GM21529 (cell line): ENCODE results near the gene FANK1.

ENCODE experiments used
- ATAC-seq: cut with Tn5 transposase; IDR thresholded peaks from one replicate; pipeline ENCODE4 v1.9.1; 2021; ENCODE audit not compliant: unreplicated experiment

Gene FANK1, protein sequence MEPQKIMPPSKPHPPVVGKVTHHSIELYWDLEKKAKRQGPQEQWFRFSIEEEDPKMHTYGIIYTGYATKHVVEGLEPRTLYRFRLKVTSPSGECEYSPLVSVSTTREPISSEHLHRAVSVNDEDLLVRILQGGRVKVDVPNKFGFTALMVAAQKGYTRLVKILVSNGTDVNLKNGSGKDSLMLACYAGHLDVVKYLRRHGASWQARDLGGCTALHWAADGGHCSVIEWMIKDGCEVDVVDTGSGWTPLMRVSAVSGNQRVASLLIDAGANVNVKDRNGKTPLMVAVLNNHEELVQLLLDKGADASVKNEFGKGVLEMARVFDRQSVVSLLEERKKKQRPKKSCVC

DNA sequence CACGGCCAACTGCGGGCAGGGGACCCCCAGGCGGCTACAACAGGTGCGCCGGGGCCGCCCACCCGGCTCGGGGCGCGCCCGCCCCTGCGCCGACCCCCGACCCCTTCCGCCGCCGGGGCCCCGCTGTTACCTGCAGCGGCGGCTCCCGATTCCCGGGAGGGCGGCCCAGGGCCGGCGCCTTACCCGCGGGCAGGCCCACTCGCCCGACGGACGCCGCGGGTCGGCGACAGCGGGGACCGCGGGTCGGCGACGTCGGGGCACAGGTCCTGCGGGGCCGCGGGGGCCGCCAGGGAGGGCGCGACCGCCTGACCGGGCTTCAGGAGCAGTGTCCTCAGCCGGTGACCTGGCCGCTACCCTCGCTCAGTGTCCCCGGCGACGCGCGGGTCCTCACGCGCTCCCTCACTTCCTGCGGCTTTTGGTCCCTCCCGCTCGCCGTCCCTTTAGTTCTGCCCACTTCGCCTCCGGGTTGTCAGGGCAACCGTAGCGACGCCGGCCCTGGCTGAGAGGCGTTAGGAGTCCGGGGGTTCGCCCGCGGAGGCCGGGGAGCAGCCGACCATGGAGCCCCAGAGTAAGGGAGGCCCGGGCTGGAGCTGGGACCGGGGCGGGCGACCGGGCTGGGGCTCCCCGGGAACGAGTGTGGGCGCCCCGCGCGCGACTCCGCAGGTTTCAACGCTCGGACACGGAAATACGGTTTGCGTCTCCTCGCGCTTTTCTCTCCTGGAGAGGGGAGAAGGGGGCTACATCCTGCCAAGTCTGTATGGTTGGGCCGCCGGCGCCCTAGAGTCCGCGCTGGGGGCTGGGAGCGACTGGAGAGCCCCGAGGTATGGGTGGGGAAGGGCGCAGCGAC, at the start of gene FANK1:
Gene FANK1 (plus strand): TSS at position 477 of the 847 bp plus-strand sequence. CDS start 79 bp downstream, at position 556.
- ATAC-seq, result peak; percentile 86

DNA sequence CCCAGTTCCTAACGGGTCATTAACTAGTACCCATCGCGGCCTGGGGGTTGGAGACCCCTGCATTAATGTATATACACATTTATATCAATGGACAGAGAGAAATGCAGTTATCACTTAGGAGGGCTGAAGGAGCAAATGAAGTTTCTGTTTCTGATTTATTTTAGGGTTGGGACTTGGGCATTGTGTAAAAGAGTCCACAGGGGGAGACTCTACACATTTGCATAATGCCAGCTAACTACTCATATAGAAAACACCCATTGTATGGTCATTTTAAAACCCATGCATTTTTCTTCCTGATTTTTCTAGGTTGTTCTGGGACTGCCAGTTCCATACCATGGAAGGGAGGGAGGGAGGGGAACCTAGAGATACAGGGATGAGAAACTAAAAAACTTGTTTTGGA, 49.5 kb upstream of the FANK1 start:
- ATAC-seq, result peak; percentile 62

GRCh38 chr10:125848371-125848770, 48.0 kb upstream of the FANK1 start:
- no peak for ATAC-seq

DNA sequence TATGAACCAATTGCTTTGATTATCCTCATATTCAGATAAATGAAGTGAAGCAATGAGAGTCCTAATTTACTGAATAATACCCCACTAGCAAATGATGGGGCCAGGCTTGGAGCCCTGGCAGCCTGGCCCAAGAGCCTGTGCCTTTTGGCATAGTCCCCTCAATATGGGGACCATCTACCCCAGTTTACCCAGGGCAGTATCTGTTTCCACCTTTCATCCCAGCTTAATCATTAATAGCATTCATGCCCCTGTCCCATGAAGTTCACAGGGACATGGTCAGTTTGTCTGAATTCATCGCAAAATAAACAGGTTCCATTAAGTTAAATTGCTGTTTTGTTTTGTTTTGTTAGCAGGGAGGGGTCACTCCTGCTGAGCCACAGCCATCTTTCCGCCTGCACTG, 47.5 kb upstream of the FANK1 start:
- no peak for ATAC-seq

DNA sequence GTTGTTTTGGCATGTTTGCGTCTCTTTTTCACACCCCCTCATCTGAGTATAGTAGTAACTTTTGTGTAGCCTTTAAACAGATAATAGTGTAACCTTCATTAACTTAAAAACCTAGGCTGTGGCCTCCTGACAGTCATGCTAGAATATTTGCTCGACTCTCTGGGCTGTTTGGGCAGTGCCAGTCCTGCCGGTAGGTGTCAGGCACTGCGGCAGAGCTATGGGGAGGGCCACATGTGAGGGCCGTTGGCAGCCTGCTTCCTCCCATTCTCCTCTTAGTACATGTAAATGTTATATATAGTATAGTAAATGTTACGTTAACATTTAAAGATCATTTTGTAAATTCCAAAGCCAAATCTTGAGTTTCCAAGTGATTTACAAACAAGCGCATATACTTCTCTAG, 46.9 kb upstream of the FANK1 start:
- ATAC-seq, result no peak

GRCh38 chr10:125850766-125851731, 45.3 kb upstream of the FANK1 start:
- no peak for ATAC-seq

DNA sequence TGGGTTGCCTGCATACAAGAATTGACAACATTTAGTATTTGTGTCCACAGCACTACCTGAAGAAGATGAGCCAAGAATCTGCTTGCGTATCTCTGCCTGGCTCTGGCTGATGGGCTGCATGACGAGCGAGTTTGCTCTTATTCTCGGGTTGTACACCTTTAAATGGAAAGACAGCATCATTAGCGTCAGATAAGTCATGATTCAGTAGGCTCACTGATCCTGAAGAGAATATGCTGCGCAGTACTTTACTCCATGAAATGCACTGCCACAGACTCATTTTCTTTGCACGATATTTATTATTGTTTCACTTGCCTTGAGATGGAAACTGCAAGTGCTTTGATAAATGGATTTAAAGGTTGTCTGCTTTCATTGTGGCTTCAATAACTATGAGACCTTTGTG, 43.9 kb upstream of the FANK1 start:
- ATAC-seq, result no peak

- no peak for ATAC-seq
These were observed 39.1 kb upstream of the FANK1 start for GRCh38 chr10:125857185-125857760.

- ATAC-seq, result no peak
These were observed 37.1 kb upstream of the FANK1 start for GRCh38 chr10:125859128-125859817.

DNA sequence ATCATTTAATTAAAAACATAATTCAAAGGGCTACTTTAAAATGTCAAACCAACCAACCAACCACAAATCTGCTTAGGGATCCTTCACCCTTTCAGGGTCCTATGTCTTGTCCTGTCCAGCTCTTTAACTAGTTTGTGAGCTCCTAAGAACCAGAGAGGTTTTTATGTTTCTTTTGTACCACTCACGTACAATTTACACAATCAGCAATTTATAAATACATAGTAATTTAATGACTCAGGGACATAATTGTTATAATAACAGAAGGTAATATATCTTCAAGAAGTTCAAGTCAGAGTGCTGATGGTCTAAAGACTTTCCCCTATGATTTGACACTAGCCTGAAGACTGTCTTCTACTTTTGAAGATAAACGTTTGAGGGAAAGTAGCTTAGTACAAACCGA, 31.2 kb upstream of the FANK1 start:
- ATAC-seq, result no peak

- no peak for ATAC-seq
These were observed 29.8 kb upstream of the FANK1 start for GRCh38 chr10:125866421-125867029.

- peak; percentile 78 for ATAC-seq
These were observed 27.9 kb upstream of the FANK1 start for GRCh38 chr10:125868372-125868975.

GRCh38 chr10:125871338-125871737, 25.0 kb upstream of the FANK1 start:
- no peak for ATAC-seq

DNA sequence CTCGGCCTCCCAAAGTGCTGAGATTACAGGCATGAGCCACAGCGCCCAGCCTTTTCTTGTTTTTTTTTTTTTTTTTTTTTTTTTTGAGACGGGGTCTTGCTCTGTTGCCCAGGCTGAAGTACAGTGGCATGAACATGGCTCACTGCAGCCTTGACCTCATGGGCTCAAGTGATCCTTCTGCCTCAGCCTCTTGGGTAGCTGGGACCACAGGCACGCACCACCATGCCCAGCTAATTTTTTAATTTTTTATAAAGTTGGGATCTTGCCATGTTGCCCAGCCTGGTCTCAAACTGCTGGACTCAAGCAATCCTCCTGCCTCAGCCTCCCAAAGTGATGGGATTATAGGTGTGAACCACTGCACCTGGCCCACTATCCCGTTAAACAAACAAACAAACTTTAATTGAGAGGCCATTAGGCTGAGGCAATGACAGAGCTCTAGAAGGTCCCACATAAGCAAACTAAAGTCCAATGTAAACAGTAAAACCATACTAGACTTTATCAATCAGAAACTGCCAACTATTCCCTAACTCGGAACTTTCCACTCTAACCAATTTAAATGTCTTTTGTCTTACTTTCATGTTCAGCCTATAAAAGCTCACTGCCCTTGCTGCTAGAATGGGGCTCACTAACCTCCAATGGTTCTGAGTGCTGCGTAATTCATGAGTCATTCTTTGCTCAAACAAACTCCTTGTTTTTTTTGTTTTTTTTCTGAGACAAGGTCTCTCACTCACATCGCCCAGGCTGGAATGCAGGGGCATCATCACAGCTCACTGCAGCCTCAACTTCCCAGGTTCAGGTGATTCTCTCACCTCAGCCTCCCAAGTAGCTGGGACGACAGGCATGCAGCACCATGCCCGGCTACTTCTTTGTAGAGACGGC, 17.2 kb upstream of the FANK1 start:
- no peak for ATAC-seq

- no peak for ATAC-seq
These were observed 15.6 kb upstream of the FANK1 start for GRCh38 chr10:125880719-125881118.

DNA sequence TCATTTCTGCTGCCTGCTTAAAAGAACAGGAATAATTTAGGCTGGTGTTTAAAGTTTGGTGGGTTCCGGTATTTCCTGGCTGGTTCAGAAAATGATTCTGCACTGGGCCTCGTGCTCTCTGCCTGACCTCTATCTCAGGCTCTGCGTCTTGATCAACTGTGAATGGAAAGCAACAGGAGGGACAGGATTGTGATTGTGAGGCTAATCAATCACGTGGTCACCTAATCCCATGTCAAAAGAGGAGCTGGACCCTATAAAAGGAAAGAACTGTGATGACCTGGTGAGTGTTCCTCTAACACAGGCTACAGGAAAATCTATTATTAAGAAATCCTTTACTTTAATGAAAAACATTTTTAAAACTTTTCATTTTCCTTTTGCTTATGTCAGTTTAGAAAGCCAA, 15.2 kb upstream of the FANK1 start, which contains the start of gene DHX32:
Gene DHX32 (minus strand): TSS at position 101 of the 400 bp plus-strand sequence. CDS start 468 bp downstream, outside the sequence.
- ATAC-seq, result no peak

DNA sequence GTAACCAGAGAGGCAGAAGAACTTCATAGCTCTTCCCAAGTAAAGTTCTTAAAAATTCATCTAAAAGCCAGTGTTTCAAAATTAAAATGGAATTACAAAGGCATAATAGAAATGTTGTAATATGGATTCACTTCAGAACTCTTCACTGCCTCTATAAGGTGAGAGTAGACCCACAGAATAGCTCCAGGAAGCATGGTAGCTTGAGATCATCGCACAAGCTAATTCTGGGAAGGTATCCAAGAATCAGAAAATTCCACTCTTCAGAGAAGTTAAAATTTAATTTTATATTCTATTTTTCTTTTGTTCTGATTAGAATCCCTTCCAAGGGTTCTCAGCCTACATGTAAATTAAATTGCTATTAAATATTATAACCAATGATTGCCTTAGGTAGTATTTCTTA, 13.8 kb upstream of the FANK1 start:
- ATAC-seq, result no peak

- ATAC-seq, result no peak
These were observed 13.2 kb upstream of the FANK1 start for GRCh38 chr10:125883211-125883610.
